GM18519 (cell line): ENCODE results near the gene TCEANC.
"Not testable (repeated sequence)": the region's sequence is repeated elsewhere in the genome, so short reads cannot be mapped to it uniquely, and the experiment has no call there.

ENCODE experiments used
- ATAC-seq: cut with Tn5 transposase; IDR thresholded peaks from one replicate; pipeline ENCODE4 v1.9.1; 2021; ENCODE audit warnings: mild to moderate bottlenecking, moderate library complexity; ENCODE audit not compliant: unreplicated experiment, low FRiP score

The TCEANC gene

GRCh38 chrX:13652850-13653693, at the start of gene TCEANC:
TSS of gene TCEANC (plus strand) at chrX:13653141. CDS start at chrX:13662509, 9,368 bp downstream.
- peak; percentile 94 for ATAC-seq

- ATAC-seq = no peak
These were observed 47.3 kb upstream of the TCEANC start for GRCh38 chrX:13605611-13606010.

GRCh38 chrX:13607331-13607995, 45.5 kb upstream of the TCEANC start:
- ATAC-seq = no peak

- no peak for ATAC-seq
These were observed 45.0 kb upstream of the TCEANC start for GRCh38 chrX:13607996-13608365.

GRCh38 chrX:13614154-13614553, 38.8 kb upstream of the TCEANC start:
- no peak for ATAC-seq

- ATAC-seq = no peak
These were observed 32.7 kb upstream of the TCEANC start for GRCh38 chrX:13620207-13620606.

- no peak for ATAC-seq
These were observed 30.5 kb upstream of the TCEANC start for GRCh38 chrX:13622401-13622964.

- ATAC-seq = no peak
These were observed 25.6 kb upstream of the TCEANC start for GRCh38 chrX:13627306-13627705.

GRCh38 chrX:13637224-13637623, 15.7 kb upstream of the TCEANC start:
- not testable (repeated sequence) for ATAC-seq

- no peak for ATAC-seq
These were observed 14.9 kb upstream of the TCEANC start for GRCh38 chrX:13638021-13638420.

- ATAC-seq = no peak
These were observed 14.1 kb upstream of the TCEANC start for GRCh38 chrX:13638826-13639225.

GRCh38 chrX:13641684-13642083, 11.3 kb upstream of the TCEANC start:
- not testable (repeated sequence) for ATAC-seq

- no peak for ATAC-seq
These were observed 7.3 kb upstream of the TCEANC start for GRCh38 chrX:13645464-13646153.

GRCh38 chrX:13646154-13646549, 6.8 kb upstream of the TCEANC start:
- no peak for ATAC-seq

GRCh38 chrX:13647709-13648212, 5.2 kb upstream of the TCEANC start:
- no peak for ATAC-seq

- not testable (repeated sequence) for ATAC-seq
These were observed 4.6 kb upstream of the TCEANC start for GRCh38 chrX:13648336-13648735.

- no peak for ATAC-seq
These were observed 3.1 kb upstream of the TCEANC start for GRCh38 chrX:13649838-13650237.

- no peak for ATAC-seq
These were observed 2.6 kb upstream of the TCEANC start for GRCh38 chrX:13650318-13650717.

- no peak for ATAC-seq
These were observed 1.8 kb upstream of the TCEANC start for GRCh38 chrX:13651150-13651549.

- ATAC-seq = no peak
These were observed 601 bp upstream of the TCEANC start for GRCh38 chrX:13652287-13652793.

GRCh38 chrX:13654116-13654515, 1.2 kb downstream of the TCEANC start:
- ATAC-seq = no peak
